ENCODE data around the gene LARGE1.

Gene LARGE1

GRCh38 chr22:33640900-33641299 is 279.4 kb downstream of the LARGE1 start:
- no peak for DNase-seq (ENCODE audit: low read depth)
- in situ Hi-C loops (cut with HindIII; ENCODE audit: low sequenced_read_pairs) = no loop called here
- TF ChIP-seq, protein P1, sequence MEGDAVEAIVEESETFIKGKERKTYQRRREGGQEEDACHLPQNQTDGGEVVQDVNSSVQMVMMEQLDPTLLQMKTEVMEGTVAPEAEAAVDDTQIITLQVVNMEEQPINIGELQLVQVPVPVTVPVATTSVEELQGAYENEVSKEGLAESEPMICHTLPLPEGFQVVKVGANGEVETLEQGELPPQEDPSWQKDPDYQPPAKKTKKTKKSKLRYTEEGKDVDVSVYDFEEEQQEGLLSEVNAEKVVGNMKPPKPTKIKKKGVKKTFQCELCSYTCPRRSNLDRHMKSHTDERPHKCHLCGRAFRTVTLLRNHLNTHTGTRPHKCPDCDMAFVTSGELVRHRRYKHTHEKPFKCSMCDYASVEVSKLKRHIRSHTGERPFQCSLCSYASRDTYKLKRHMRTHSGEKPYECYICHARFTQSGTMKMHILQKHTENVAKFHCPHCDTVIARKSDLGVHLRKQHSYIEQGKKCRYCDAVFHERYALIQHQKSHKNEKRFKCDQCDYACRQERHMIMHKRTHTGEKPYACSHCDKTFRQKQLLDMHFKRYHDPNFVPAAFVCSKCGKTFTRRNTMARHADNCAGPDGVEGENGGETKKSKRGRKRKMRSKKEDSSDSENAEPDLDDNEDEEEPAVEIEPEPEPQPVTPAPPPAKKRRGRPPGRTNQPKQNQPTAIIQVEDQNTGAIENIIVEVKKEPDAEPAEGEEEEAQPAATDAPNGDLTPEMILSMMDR (IDR thresholded peaks at IDR 0.05; ENCODE audit: low read depth, low read length, missing control alignments) = no peak
- H3K4me3 ChIP-seq (ENCODE audit: low read depth, low read length) = no peak overlapping the region

- in situ Hi-C loops (cut with HindIII; ENCODE audit: low sequenced_read_pairs) = no loop called here
- TF ChIP-seq, protein P1 (IDR thresholded peaks at IDR 0.05; ENCODE audit: low read depth, low read length, missing control alignments) = no peak
- H3K4me3 ChIP-seq (ENCODE audit: low read depth, low read length) = no peak overlapping the region
- DNase-seq (ENCODE audit: low read depth) = no peak
Observed at GRCh38 chr22:33639588-33640254, 280.6 kb downstream of the LARGE1 start.

DNA sequence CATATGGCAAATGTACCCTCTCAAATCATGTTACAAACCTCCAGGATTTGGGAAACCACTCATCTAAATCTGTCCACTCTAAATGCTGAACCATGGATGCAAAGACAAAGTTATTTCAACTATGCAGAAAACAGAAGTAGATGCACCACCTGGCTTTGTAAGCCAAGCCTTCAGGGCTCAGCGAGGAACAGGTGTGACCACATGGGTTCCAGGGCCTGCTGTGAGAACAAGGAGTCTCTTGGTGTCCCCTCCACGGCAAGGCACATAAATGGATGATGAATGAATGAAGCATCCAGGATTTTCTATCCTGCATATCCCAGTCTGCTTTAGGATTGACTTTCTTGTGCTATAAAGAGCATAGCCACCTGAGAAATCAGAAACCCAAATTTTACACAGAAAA is 284.5 kb downstream of the LARGE1 start:
- TF ChIP-seq, protein P1 (IDR thresholded peaks at IDR 0.05; ENCODE audit: low read depth, low read length, missing control alignments) = no peak
- no peak for DNase-seq (ENCODE audit: low read depth)
- H3K4me3 ChIP-seq (ENCODE audit: low read depth, low read length) = no peak overlapping the region
- in situ Hi-C loops (cut with HindIII; ENCODE audit: low sequenced_read_pairs) = no loop called here

- TF ChIP-seq, protein P1 (IDR thresholded peaks at IDR 0.05; ENCODE audit: low read depth, low read length, missing control alignments) = no peak
- in situ Hi-C loops (cut with HindIII; ENCODE audit: low sequenced_read_pairs) = no loop called here
- no peak overlapping the region for H3K4me3 ChIP-seq (ENCODE audit: low read depth, low read length)
- no peak for DNase-seq (ENCODE audit: low read depth)
Observed at GRCh38 chr22:33631777-33632176, 288.5 kb downstream of the LARGE1 start.

DNA sequence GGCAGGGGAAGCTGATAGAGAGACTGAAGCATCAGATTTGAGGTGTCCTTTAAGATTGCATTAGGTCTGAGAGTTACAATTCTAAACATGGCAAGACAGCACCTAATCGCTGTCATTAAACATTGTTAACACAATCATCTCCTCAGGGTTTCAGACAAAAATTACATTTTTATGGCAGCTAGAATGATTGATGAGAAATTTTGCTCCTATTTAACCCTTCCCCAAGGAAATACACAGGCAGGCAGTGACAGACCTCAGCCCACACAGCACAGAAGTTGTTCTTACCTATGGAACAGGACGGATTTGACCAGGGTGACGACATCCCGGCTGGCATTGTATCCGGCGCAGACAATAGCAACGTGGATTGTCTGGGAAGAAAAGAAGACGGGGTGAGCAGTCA is 294.3 kb downstream of the LARGE1 start:
- TF ChIP-seq, protein P1 (IDR thresholded peaks at IDR 0.05; ENCODE audit: low read depth, low read length, missing control alignments) = no peak
- no peak for DNase-seq (ENCODE audit: low read depth)
- in situ Hi-C loops (cut with HindIII; ENCODE audit: low sequenced_read_pairs) = no loop called here

DNA sequence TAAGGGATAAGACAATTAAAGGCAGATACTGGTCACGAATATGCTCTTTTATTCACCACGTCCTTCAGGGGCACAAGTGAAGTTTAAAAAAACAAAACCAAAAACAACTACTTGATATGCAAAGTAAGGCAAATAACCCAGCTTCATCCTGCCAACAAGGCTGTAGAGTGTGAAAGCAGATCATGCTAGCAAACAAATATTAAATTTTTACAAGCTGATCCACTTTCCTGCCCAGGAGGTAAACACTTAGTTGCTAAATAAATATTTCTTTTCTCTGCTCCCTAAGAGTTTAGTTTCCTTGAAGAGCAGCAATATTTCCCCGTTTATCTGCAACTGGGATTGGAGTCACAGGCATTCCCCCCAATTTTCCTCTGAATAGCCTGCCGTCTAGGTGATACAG is 300.2 kb downstream of the LARGE1 start:
- no peak for DNase-seq (ENCODE audit: low read depth)
- in situ Hi-C loops (cut with HindIII; ENCODE audit: low sequenced_read_pairs) = no loop called here
- TF ChIP-seq, protein P1 (IDR thresholded peaks at IDR 0.05; ENCODE audit: low read depth, low read length, missing control alignments) = no peak
- H3K4me3 ChIP-seq (ENCODE audit: low read depth, low read length) = no peak overlapping the region

More for the DNA sequence above, 294.3 kb downstream of the LARGE1 start:
- H3K4me3 ChIP-seq (ENCODE audit: low read depth, low read length) = no peak overlapping the region

All from astrocyte of the cerebellum (primary cell).